CD14-positive monocyte (primary cell): ENCODE measurements around the gene TLE7. TPM values are rescaled to one million over a fixed set of nuclear protein-coding genes. Genes with fewer than 3 reads are reported as not detected.

Experiments used
- DNase-seq, 3 donors: peaks; one replicate each; pipeline ENCODE4 v3.0.0-alpha.2; 2011 to 2022
- H2AFZ ChIP-seq: 2 replicates; pipeline ENCODE4 v1.6.0; 2012; ENCODE audit warnings: mild to moderate bottlenecking, low read depth, low read length, inconsistent platforms; ENCODE audit not compliant: insufficient read depth, poor library complexity, severe bottlenecking
- H3K27ac ChIP-seq, 2 donors: 1 replicate in 1 of 2; 2 replicates in 1 of 2; pipeline ENCODE4 v1.5.1; 2012 to 2013; ENCODE audit warnings: low read length in 2 of 2, control low read depth in 1 of 2, inconsistent platforms in 1 of 2, low read depth in 1 of 2, mild to moderate bottlenecking in 1 of 2
- H3K27me3 ChIP-seq, 2 donors: one replicate each; pipeline versions ENCODE4 v1.6.0 to v1.6.1; 2011 to 2013; ENCODE audit warnings: low read length in 2 of 2; ENCODE audit not compliant: control insufficient read depth in 2 of 2, insufficient read depth in 2 of 2
- H3K36me3 ChIP-seq, 2 donors: replicated peaks in 1 of 2; 1 replicate in 1 of 2; 2 replicates in 1 of 2; pipeline versions ENCODE4 v1.5.1 to v1.6.1; 2012 to 2013; ENCODE audit warnings: low read length in 2 of 2, control low read depth in 1 of 2, inconsistent platforms in 1 of 2, mild to moderate bottlenecking in 1 of 2; ENCODE audit not compliant: insufficient read depth in 2 of 2, control insufficient read depth in 1 of 2
- H3K4me1 ChIP-seq, 2 donors: 1 replicate in 1 of 2; 2 replicates in 1 of 2; pipeline versions ENCODE4 v1.5.1 to v1.6.1; 2012 to 2013; ENCODE audit warnings: low read length in 2 of 2, control low read depth in 1 of 2, inconsistent platforms in 1 of 2, mild to moderate bottlenecking in 1 of 2, moderate library complexity in 1 of 2; ENCODE audit not compliant: insufficient read depth in 2 of 2, control insufficient read depth in 1 of 2
- H3K4me2 ChIP-seq: replicated peaks from 2 replicates; pipeline ENCODE3; 2012; ENCODE audit warnings: low read length, moderate library complexity, mild to moderate bottlenecking; ENCODE audit not compliant: poor library complexity, severe bottlenecking; ENCODE audit errors: extremely low read depth
- H3K4me3 ChIP-seq, 3 experiments: fragments of 200-600 bp in 1 of 3; sonication (generic) in 1 of 3; replicated peaks in 1 of 3; 1 replicate in 2 of 3; 2 replicates in 1 of 3; pipeline ENCODE4 v1.5.1; 2011 to 2013; ENCODE audit warnings: low read length in 3 of 3, mild to moderate bottlenecking in 3 of 3, control low read depth in 2 of 3, low read depth in 2 of 3, inconsistent platforms in 1 of 3, moderate library complexity in 1 of 3
- H3K79me2 ChIP-seq: 2 replicates; pipeline ENCODE4 v1.6.0; 2012; ENCODE audit warnings: mild to moderate bottlenecking, control low read depth, inconsistent platforms, low read length, moderate library complexity; ENCODE audit not compliant: insufficient read depth
- H3K9ac ChIP-seq: 2 replicates; pipeline ENCODE4 v1.6.0; 2017; ENCODE audit warnings: low read length, mild to moderate bottlenecking; ENCODE audit not compliant: insufficient read depth, poor library complexity, severe bottlenecking
- H3K9me3 ChIP-seq, 2 donors: replicated peaks in 1 of 2; 1 replicate in 1 of 2; 2 replicates in 1 of 2; pipeline versions ENCODE4 v1.5.1 to v1.6.1; 2012 to 2013; ENCODE audit warnings: low read length in 2 of 2, control low read depth in 1 of 2; ENCODE audit not compliant: control insufficient read depth in 1 of 2, insufficient read depth in 1 of 2
- H4K20me1 ChIP-seq: 2 replicates; pipeline ENCODE4 v1.6.0; 2012; ENCODE audit warnings: mild to moderate bottlenecking, low read length, control low read depth, moderate library complexity; ENCODE audit not compliant: insufficient read depth
- H3K27ac Mint-ChIP-seq, 7 donors: one replicate each; pipeline ENCODE4 v1.8.0; 2020; ENCODE audit warnings: mild to moderate bottlenecking in 7 of 7, mixed read lengths in 7 of 7, moderate library complexity in 6 of 7, inconsistent platforms in 2 of 7
- H3K27me3 Mint-ChIP-seq, 3 donors: one replicate each; pipeline ENCODE4 v1.8.0; 2021 to 2022; ENCODE audit warnings: low read depth in 3 of 3, mild to moderate bottlenecking in 3 of 3, mixed read lengths in 3 of 3, moderate library complexity in 3 of 3, inconsistent platforms in 1 of 3
- H3K36me3 Mint-ChIP-seq, 2 donors: one replicate each; pipeline ENCODE4 v1.8.0; 2020; ENCODE audit warnings: mixed read lengths in 2 of 2, inconsistent platforms in 1 of 2, mild to moderate bottlenecking in 1 of 2
- H3K4me1 Mint-ChIP-seq: one replicate; pipeline ENCODE4 v1.8.0; 2020; ENCODE audit warnings: mild to moderate bottlenecking, mixed read lengths
- H3K4me3 Mint-ChIP-seq, 2 donors: one replicate each; pipeline ENCODE4 v1.8.0; 2020; ENCODE audit warnings: mild to moderate bottlenecking in 2 of 2, mixed read lengths in 2 of 2, moderate library complexity in 1 of 2
- H3K9me3 Mint-ChIP-seq, 7 donors: one replicate each; pipeline ENCODE4 v1.8.0; 2020 to 2022; ENCODE audit warnings: mixed read lengths in 7 of 7, mild to moderate bottlenecking in 6 of 7, moderate library complexity in 6 of 7, inconsistent platforms in 2 of 7
- CTCF ChIP-seq: fragments of 200-600 bp; IDR thresholded peaks from one replicate; pipeline ENCODE4 v1.8.0; 2022; ENCODE audit warnings: antibody characterized with exemption, mild to moderate bottlenecking
- WGBS: methylation state at CpG from one replicate; pipeline ENCODE4 v1.1.5; 2013; ENCODE audit warnings: missing lambda C conversion rate; ENCODE audit not compliant: insufficient coverage; 5-methylcytosine and 5-hydroxymethylcytosine counted together
- intact Hi-C, 2 donors: fragments of 100-400 bp; cut with micrococcal nuclease; formaldehyde crosslinking; loops; one replicate each; pipeline versions ENCODE4 v1.15.0 to v1.15.1; 2023
- polyA plus RNA-seq, 3 donors: library from polyadenylated mRNA; depleted of rRNA in 1 of 3; unstranded in 2 of 3; stranded (reverse) in 1 of 3; fragments of 300-500 nt in 2 of 3; fragments of >200 nt in 1 of 3; fragmentation: Illumina TruSeq in 2 of 3; gene quantifications; 1 replicate in 2 of 3; 2 replicates in 1 of 3; pipeline ENCODE4 v1.2.3, GENCODE V29; 2012 to 2021

TLE7 gene
- polyA plus RNA-seq, 3 donors, result not detected

GRCh38 chr16:71490361-71490760 is 48.5 kb upstream of the TLE7 start:
- H2AFZ ChIP-seq, result no peak overlapping the region
- intact Hi-C loops, result loop anchor here in 1 of 2 donors (5.0 kb wide), 1 partner anchor 43 kb away; no protein-coding TSS in a partner anchor
- no peak overlapping the region for H3K4me3 ChIP-seq
- H3K27me3 ChIP-seq, result no peaks in the 10 kb centered on the region
- H3K4me3 Mint-ChIP-seq, result no peak overlapping the region
- TF ChIP-seq CTCF, result no peak
- DNase-seq, result no peak
- no peaks in the 10 kb centered on the region for H3K9me3 ChIP-seq
- H3K79me2 ChIP-seq, result no peaks in the 10 kb centered on the region
- H3K4me1 Mint-ChIP-seq, result no peaks in the 10 kb centered on the region
- no peaks in the 10 kb centered on the region for H3K36me3 ChIP-seq
- H3K9me3 Mint-ChIP-seq, result peaks cover 4 to 6% (median 4%) of the 10 kb centered on the region in 7 donors
- H4K20me1 ChIP-seq, result no peaks in the 10 kb centered on the region
- no peak overlapping the region for H3K9ac ChIP-seq
- H3K27ac Mint-ChIP-seq, result no peak overlapping the region
- H3K36me3 Mint-ChIP-seq, result no peaks in the 10 kb centered on the region
- H3K27me3 Mint-ChIP-seq, result peaks cover 3 to 6% (median 3%) of the 10 kb centered on the region in 3 donors
- no peak overlapping the region for H3K27ac ChIP-seq
- H3K4me1 ChIP-seq, result no peaks in the 10 kb centered on the region
- H3K4me2 ChIP-seq, result no peak overlapping the region

- H3K36me3 ChIP-seq, result no peaks in the 10 kb centered on the region
- H3K9me3 Mint-ChIP-seq, result peaks cover 4 to 6% (median 4%) of the 10 kb centered on the region in 7 donors
- H3K27ac Mint-ChIP-seq, result peak within 1 kb of the TSS in 1 of 7 donors; percentile 46
- no peaks in the 10 kb centered on the region for H4K20me1 ChIP-seq
- no peaks in the 10 kb centered on the region for H3K27me3 ChIP-seq
- no peak for TF ChIP-seq CTCF
- no peaks in the 10 kb centered on the region for H3K79me2 ChIP-seq
- intact Hi-C loops, result no loop called here
- no peak for DNase-seq
- peaks cover 5% of the 10 kb centered on the region for H3K4me1 Mint-ChIP-seq
- WGBS, result 92% methylated on average over 12 of the region's 22 CpGs
- H3K27ac ChIP-seq, result no peak within 1 kb of the TSS
- peaks cover 1 to 3% (median 3%) of the 10 kb centered on the region in 3 donors for H3K27me3 Mint-ChIP-seq
- no peak within 1 kb of the TSS for H3K4me3 Mint-ChIP-seq
- H2AFZ ChIP-seq, result no peak within 1 kb of the TSS
- H3K4me1 ChIP-seq, result peaks cover 5 to 7% of the 10 kb centered on the region in 2 donors
- H3K4me2 ChIP-seq, result no peak within 1 kb of the TSS
- H3K36me3 Mint-ChIP-seq, result no peaks in the 10 kb centered on the region
- no peak within 1 kb of the TSS for H3K4me3 ChIP-seq
- H3K9ac ChIP-seq, result no peak within 1 kb of the TSS
- no peaks in the 10 kb centered on the region for H3K9me3 ChIP-seq
Measured at GRCh38 chr16:71489122-71489521, 47.3 kb upstream of the TLE7 start, which contains the start of gene ZNF19. TSS of gene ZNF19 (minus strand) at chr16:71489324. CDS start at chr16:71482114, 7,210 bp downstream.
